SK-N-MC (cell line): ENCODE data around the gene LSM10.

Source experiments
- EZH2 ChIP-seq: fragments of 200-600 bp; sonication (generic); IDR thresholded peaks from one replicate; pipeline ENCODE4 v1.6.1; 2017; ENCODE audit warnings: antibody characterized with exemption
- FOXP2 ChIP-seq: optimal IDR thresholded peaks from 2 replicates; pipeline ENCODE3; 2011; ENCODE audit warnings: mild to moderate bottlenecking, moderate library complexity; ENCODE audit not compliant: insufficient read depth; ENCODE audit errors: extremely low read length, control extremely low read depth

DNA sequence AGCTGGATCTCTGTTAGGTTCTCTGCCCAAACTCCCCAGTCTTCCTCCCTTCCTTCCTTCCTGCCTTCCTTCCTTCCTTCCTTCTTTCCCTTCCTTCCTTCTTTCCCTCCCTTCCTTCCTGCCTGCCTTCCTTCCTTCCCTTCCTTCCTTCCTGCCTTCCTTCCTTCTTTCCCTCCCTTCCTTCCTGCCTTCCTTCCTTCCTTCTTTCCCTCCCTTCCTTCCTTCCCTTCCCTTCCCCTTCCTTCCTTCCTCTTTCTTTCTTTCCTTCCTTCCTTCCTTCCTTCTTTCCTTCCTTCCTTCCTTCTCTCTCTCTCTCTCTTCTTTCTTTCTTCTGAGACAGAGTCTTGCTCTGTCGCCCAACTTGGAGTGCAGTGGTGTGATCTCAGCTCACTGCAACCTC lies 8.7 kb upstream of the LSM10 start:
- TF ChIP-seq EZH2 (no peak), FOXP2 (no peak)
